A549 (cell line): Measurements from ENCODE around the gene TCF12. TPM values are rescaled to one million over a fixed set of nuclear protein-coding genes. Genes with fewer than 3 reads are reported as not detected.
A peak's percentile ranks its signal among the peaks of the same experiment; 100 is the strongest.

Source experiments
- ATAC-seq, 2 experiments: fragments of 200-7000 bp in 1 of 2; fragments of >200 bp in 1 of 2; cut with Nextera tagmentation in 1 of 2; cut with Tn5 transposase in 1 of 2; 3 replicates each; pipeline versions ENCODE4 v1.8.0 to v1.9.1; 2018 to 2020; ENCODE audit warnings: mild to moderate bottlenecking in 1 of 2, moderate library complexity in 1 of 2
- CTCF ChIA-PET: fragments of 300-600 bp; sonication (Branson Sonifier 250); formaldehyde crosslinking; extraction: SDS; loops from one replicate; lab custom pipeline; 2021; ENCODE audit warnings: antibody characterized with exemption, inconsistent platforms; lab: Yijun Ruan, JAX
- POLR2A ChIA-PET: fragments of 350-600 bp; formaldehyde crosslinking; extraction: SDS; loops from one replicate; lab custom pipeline; 2021; ENCODE audit warnings: antibody characterized with exemption, inconsistent platforms; lab: Yijun Ruan, JAX
- DNase-seq, 2 experiments: peaks; one replicate each; pipeline versions ENCODE4 v3.0.0 to v3.0.0-alpha.2; 2011 to 2016; ENCODE audit warnings: low read depth in 1 of 2, low spot score in 1 of 2
- FAIRE-seq: peaks from 2 replicates; lab custom pipeline; 2011; peaks lifted over from hg19 to GRCh38; lab: Jason Lieb, UNC
- H3K27ac ChIP-seq, 2 experiments: fragments of >200 bp; sonication (Bioruptor Twin); formaldehyde crosslinking; 3 replicates each; pipeline ENCODE4 v1.5.1; 2016 to 2017
- H3K4me1 ChIP-seq: fragments of >200 bp; sonication (Bioruptor Twin); formaldehyde crosslinking; 3 replicates; pipeline ENCODE4 v1.6.1; 2016
- H3K4me2 ChIP-seq: fragments of >200 bp; sonication (Bioruptor Twin); formaldehyde crosslinking; 3 replicates; pipeline ENCODE4 v1.6.1; 2016
- H3K4me3 ChIP-seq: fragments of >200 bp; sonication (Bioruptor Twin); formaldehyde crosslinking; 3 replicates; pipeline ENCODE4 v1.5.1; 2016
- H3K9me3 ChIP-seq: fragments of >200 bp; sonication (Bioruptor Twin); formaldehyde crosslinking; 3 replicates; pipeline ENCODE4 v1.6.1; 2016
- CBX2 ChIP-seq: fragments of 200-600 bp; sonication (generic); IDR thresholded peaks from 2 replicates; pipeline ENCODE4 v1.6.1; 2016; ENCODE audit warnings: low read depth, mild to moderate bottlenecking, borderline replicate concordance
- CEBPB ChIP-seq, 2 experiments: fragments of >200 bp in 1 of 2; sonication (Bioruptor Twin) in 1 of 2; formaldehyde crosslinking in 1 of 2; IDR thresholded peaks; 2 replicates each; pipeline ENCODE4 v1.6.1; 2012 to 2016
- EP300 ChIP-seq, 2 experiments: fragments of >200 bp; sonication (Bioruptor Twin); formaldehyde crosslinking; IDR thresholded peaks; 2 replicates in 1 of 2; 3 replicates in 1 of 2; pipeline ENCODE4 v1.6.1; 2016 to 2017
- ESRRA ChIP-seq: fragments of 150-350 bp; IDR thresholded peaks from 2 replicates; pipeline ENCODE4 v1.6.1; 2014; ENCODE audit warnings: mild to moderate bottlenecking, low read length, borderline replicate concordance
- FOSB ChIP-seq: fragments of 250-450 bp; sonication (Bioruptor Pico); IDR thresholded peaks from 2 replicates; pipeline ENCODE4 v1.5.0; 2020; ENCODE audit warnings: mild to moderate bottlenecking, moderate library complexity
- FOSL2 ChIP-seq, 2 experiments: fragments of 450-650 bp in 1 of 2; fragments of >200 bp in 1 of 2; sonication (Bioruptor Twin) in 1 of 2; formaldehyde crosslinking; IDR thresholded peaks; 2 replicates each; pipeline versions ENCODE4 v1.5.0 to v1.6.1; 2016 to 2020; ENCODE audit warnings: mild to moderate bottlenecking in 1 of 2, moderate library complexity in 1 of 2
- HDAC2 ChIP-seq: fragments of 200-600 bp; sonication (generic); IDR thresholded peaks from 2 replicates; pipeline ENCODE4 v1.6.1; 2016
- HOXA7 ChIP-seq: fragments of 250-450 bp; sonication (Bioruptor Pico); IDR thresholded peaks from 2 replicates; pipeline ENCODE4 v1.5.0; 2020; ENCODE audit warnings: mild to moderate bottlenecking, moderate library complexity
- HOXB5 ChIP-seq: fragments of 250-450 bp; sonication (Bioruptor Pico); IDR thresholded peaks from 2 replicates; pipeline ENCODE4 v1.5.0; 2020; ENCODE audit warnings: mild to moderate bottlenecking, moderate library complexity
- JUNB ChIP-seq: fragments of >200 bp; sonication (Bioruptor Twin); formaldehyde crosslinking; IDR thresholded peaks from 2 replicates; pipeline ENCODE4 v1.6.1; 2016
- KDM1A ChIP-seq: fragments of 200-600 bp; sonication (generic); IDR thresholded peaks from 2 replicates; pipeline ENCODE4 v1.6.1; 2016; ENCODE audit warnings: low read depth, mild to moderate bottlenecking
- NFE2L2 ChIP-seq: fragments of 150-350 bp; conservative IDR thresholded peaks from 2 replicates; pipeline ENCODE4 v1.6.1; 2014; ENCODE audit warnings: low read length
- NPAS2 ChIP-seq: fragments of 250-450 bp; sonication (Bioruptor Pico); IDR thresholded peaks from 2 replicates; pipeline ENCODE4 v1.8.0; 2022; ENCODE audit warnings: mild to moderate bottlenecking, moderate library complexity, borderline replicate concordance
- PHF8 ChIP-seq: fragments of 200-600 bp; sonication (generic); IDR thresholded peaks from 2 replicates; pipeline ENCODE4 v1.6.1; 2016; ENCODE audit warnings: low read depth, mild to moderate bottlenecking, antibody characterized with exemption, moderate library complexity, borderline replicate concordance
- POLR2A ChIP-seq: IDR thresholded peaks from 2 replicates; pipeline ENCODE4 v1.6.1; 2012; ENCODE audit warnings: mild to moderate bottlenecking, low read length
- POLR2AphosphoS2 ChIP-seq: conservative IDR thresholded peaks from 2 replicates; pipeline ENCODE4 v1.6.1; 2012; ENCODE audit warnings: low read length, improper control_type of control experiment, inconsistent platforms
- RAD21 ChIP-seq, 2 experiments: fragments of >200 bp in 1 of 2; sonication (Bioruptor Twin) in 1 of 2; formaldehyde crosslinking in 1 of 2; IDR thresholded peaks in 1 of 2; conservative IDR thresholded peaks in 1 of 2; 2 replicates in 1 of 2; 3 replicates in 1 of 2; pipeline ENCODE4 v1.6.1; 2012 to 2018; ENCODE audit warnings: inconsistent platforms in 1 of 2
- SMC3 ChIP-seq: fragments of >200 bp; sonication (Bioruptor Twin); formaldehyde crosslinking; IDR thresholded peaks from 3 replicates; pipeline ENCODE4 v1.6.1; 2018; ENCODE audit warnings: inconsistent platforms
- SREBF2 ChIP-seq: fragments of 450-650 bp; IDR thresholded peaks from 2 replicates; pipeline ENCODE4 v1.6.1; 2014; ENCODE audit warnings: mild to moderate bottlenecking, moderate library complexity
- TFCP2L1 ChIP-seq: fragments of 250-450 bp; sonication (Bioruptor Pico); IDR thresholded peaks from 2 replicates; pipeline ENCODE4 v1.5.0; 2021; ENCODE audit warnings: mild to moderate bottlenecking
- ZC3H11A ChIP-seq: fragments of 450-650 bp; IDR thresholded peaks from 2 replicates; pipeline ENCODE4 v1.6.1; 2014; ENCODE audit warnings: antibody characterized with exemption, mild to moderate bottlenecking
- ZFP36 ChIP-seq: fragments of 450-650 bp; IDR thresholded peaks from 2 replicates; pipeline ENCODE4 v1.6.1; 2014; ENCODE audit warnings: borderline replicate concordance; ENCODE audit not compliant: partially characterized antibody
- ZNF302 ChIP-seq: fragments of 250-450 bp; sonication (Bioruptor Pico); IDR thresholded peaks from 2 replicates; pipeline ENCODE4 v1.9.0; 2021; ENCODE audit warnings: inconsistent platforms, mild to moderate bottlenecking, moderate library complexity
- ZSCAN20 ChIP-seq: fragments of 250-450 bp; sonication (Bioruptor Pico); IDR thresholded peaks from 2 replicates; pipeline ENCODE4 v1.8.0; 2022; ENCODE audit warnings: mild to moderate bottlenecking, moderate library complexity
- WGBS: methylation state at CpG from one replicate; pipeline ENCODE4 v1.1.6; 2017; ENCODE audit errors: missing lambda C conversion rate; 5-methylcytosine and 5-hydroxymethylcytosine counted together
- polyA plus RNA-seq, 4 experiments: library from polyadenylated mRNA; depleted of rRNA in 3 of 4; stranded (reverse); fragments of >200 nt; fragmentation: RNase III in 1 of 4; extraction: RNeasy Plus Mini Kit Qiagen cat#74134 plus additional on column Dnase treatment in 1 of 4; gene quantifications; 2 replicates in 3 of 4; 3 replicates in 1 of 4; pipeline ENCODE4 v1.2.3, GENCODE V29; 2011 to 2017
- TF ChIP-seq, protein P1 (sequence below): fragments of 250-450 bp; sonication (Bioruptor Pico); IDR thresholded peaks from 2 replicates; pipeline ENCODE4 v1.5.0; 2020; ENCODE audit warnings: low read depth, mild to moderate bottlenecking, moderate library complexity
- TF ChIP-seq, protein P2 (sequence below): IDR thresholded peaks from 2 replicates; pipeline ENCODE4 v1.6.1; 2012; ENCODE audit warnings: low read depth, borderline replicate concordance
- TF ChIP-seq, protein P3 (sequence below): fragments of >200 bp; sonication (Bioruptor Twin); formaldehyde crosslinking; IDR thresholded peaks from 3 replicates; pipeline ENCODE4 v1.6.1; 2016
- TF ChIP-seq, protein P4 (sequence below): fragments of >200 bp; sonication (Bioruptor Twin); formaldehyde crosslinking; IDR thresholded peaks from 2 replicates; pipeline ENCODE4 v1.6.1; 2016

TCF12 gene
- polyA plus RNA-seq, 2 of the 4 experiments (the other 2 are of a cell fraction) = 36.3 to 121 TPM

DNA sequence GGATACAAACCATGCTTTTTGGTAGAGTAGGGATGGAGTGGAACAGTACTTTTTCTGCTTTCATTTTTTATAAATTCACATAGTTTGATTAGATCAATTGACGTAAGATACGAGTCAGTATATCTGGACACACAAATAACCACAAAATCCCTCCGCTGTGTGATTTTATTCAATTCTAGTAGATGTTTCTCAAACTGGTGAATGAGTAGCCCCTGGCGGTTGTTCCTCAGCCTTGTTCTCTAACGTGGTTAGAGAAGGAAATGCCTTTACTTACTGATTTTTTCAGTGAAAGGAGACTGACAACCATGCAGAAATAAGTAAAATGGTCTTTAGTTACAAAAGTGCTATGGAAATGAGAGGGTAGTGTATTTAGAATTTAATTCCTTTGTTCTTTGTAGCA is 161.0 kb downstream of the TCF12 start:
- no peak for DNase-seq
- Histone ChIP-seq H3K4me2 (no peak overlapping the region), H3K9me3 (no peaks in the 10 kb centered on the region), H3K4me3 (no peak overlapping the region), H3K4me1 (peaks cover 8% of the 10 kb centered on the region), H3K27ac (no peak overlapping the region)
- ATAC-seq = no peak
- no peak for TF ChIP-seq SREBF2
- TF ChIP-seq HOXB5 (CRISPR knock-in tag) = no peak
- no peak for TF ChIP-seq EP300 (IDR thresholded peaks at IDR 0.05)
- no peak for TF ChIP-seq HOXA7 (CRISPR knock-in tag)
- no peak for TF ChIP-seq POLR2AphosphoS2
- no peak for TF ChIP-seq FOSL2 (IDR thresholded peaks at IDR 0.05)
- TF ChIP-seq FOSL2 (CRISPR knock-in tag; IDR thresholded peaks at IDR 0.05) = no peak
- TF ChIP-seq, protein P1, sequence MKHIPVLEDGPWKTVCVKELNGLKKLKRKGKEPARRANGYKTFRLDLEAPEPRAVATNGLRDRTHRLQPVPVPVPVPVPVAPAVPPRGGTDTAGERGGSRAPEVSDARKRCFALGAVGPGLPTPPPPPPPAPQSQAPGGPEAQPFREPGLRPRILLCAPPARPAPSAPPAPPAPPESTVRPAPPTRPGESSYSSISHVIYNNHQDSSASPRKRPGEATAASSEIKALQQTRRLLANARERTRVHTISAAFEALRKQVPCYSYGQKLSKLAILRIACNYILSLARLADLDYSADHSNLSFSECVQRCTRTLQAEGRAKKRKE (CRISPR knock-in tag) = no peak
- no peak for TF ChIP-seq FOSB
- no peak for TF ChIP-seq NFE2L2
- no peak for TF ChIP-seq NPAS2 (CRISPR knock-in tag)
- no peak for TF ChIP-seq PHF8
- TF ChIP-seq CBX2 = no peak
- TF ChIP-seq ZC3H11A = no peak
- no peak for TF ChIP-seq KDM1A
- no peak for TF ChIP-seq POLR2A
- TF ChIP-seq HDAC2 = no peak
- TF ChIP-seq SMC3 = no peak
- TF ChIP-seq, protein P2, sequence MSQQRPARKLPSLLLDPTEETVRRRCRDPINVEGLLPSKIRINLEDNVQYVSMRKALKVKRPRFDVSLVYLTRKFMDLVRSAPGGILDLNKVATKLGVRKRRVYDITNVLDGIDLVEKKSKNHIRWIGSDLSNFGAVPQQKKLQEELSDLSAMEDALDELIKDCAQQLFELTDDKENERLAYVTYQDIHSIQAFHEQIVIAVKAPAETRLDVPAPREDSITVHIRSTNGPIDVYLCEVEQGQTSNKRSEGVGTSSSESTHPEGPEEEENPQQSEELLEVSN = no peak
- TF ChIP-seq ZNF302 (CRISPR knock-in tag) = no peak
- 90% methylated on average over 5 of the region's 5 CpGs for WGBS
- POLR2A ChIA-PET = interaction anchor here (1.3 kb wide), 1 partner anchor 161 kb away, joined by 3 read pairs; the partner anchor contains the start of gene TCF12
- no peak for FAIRE-seq
- CTCF ChIA-PET = interaction anchor here (1.7 kb wide), 1 partner anchor 12 kb away, joined by 5 read pairs; no protein-coding TSS in a partner anchor

DNA sequence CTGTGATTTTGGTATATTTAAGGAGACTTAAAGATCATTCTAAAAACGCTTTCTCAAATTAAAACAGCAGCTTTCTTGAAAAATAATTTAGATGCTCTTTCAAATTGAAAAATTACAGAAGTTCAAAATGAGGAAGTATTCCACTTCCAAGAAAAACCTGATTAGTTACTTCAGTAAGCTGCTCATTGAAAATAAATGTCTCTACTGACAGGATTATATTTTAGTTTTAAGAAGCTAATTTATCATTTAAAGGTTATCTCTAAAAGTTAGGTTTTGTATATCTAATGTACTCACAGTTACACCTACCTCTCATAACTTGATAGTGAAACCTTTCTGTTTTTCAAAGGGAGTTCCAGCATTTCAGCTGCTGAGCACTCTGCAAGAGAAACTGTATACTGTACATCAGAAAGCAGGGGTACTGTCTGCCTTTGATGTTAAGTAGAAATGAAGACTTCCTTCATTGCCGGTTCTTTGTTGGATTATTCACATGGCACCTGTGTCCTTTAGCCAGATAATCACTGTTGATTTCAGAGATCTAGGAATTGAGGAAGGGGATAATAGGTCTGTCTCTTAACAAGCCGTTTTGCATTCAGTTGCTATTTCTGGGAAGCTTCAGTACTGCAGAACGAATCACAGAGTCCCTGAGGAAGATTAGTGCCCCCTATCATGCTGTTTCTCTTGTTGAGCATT is 161.6 kb downstream of the TCF12 start:
- Histone ChIP-seq H3K4me2 (no peak overlapping the region), H3K27ac (no peak overlapping the region), H3K4me1 (peaks cover 12% of the 10 kb centered on the region)
- TF ChIP-seq ESRRA (no peak), RAD21 (conservative IDR thresholded peaks at IDR 0.05 in 1 of 2, IDR thresholded peaks at IDR 0.05 in 1 of 2) (no peak), NFE2L2 (no peak), ZNF302 (CRISPR knock-in tag) (no peak), NPAS2 (CRISPR knock-in tag) (no peak)
- TF ChIP-seq, all 56 proteins: peak for 0
- WGBS = 73% methylated on average over 4 of the region's 4 CpGs
- DNase-seq (no peak), FAIRE-seq (no peak), ATAC-seq (peak in 1 of 2 experiments; percentile 36; a peak in 1 of 6 replicates)
- POLR2A ChIA-PET = interaction anchor here (1.3 kb wide), 1 partner anchor 162 kb away, joined by 3 read pairs; the partner anchor contains the start of gene TCF12
- CTCF ChIA-PET = interaction anchor here (0.7 kb wide), 1 partner anchor 182 kb away, joined by 3 read pairs; no protein-coding TSS in a partner anchor
- Histone ChIP-seq H3K4me3 (no peak overlapping the region), H3K9me3 (no peaks in the 10 kb centered on the region)

DNA sequence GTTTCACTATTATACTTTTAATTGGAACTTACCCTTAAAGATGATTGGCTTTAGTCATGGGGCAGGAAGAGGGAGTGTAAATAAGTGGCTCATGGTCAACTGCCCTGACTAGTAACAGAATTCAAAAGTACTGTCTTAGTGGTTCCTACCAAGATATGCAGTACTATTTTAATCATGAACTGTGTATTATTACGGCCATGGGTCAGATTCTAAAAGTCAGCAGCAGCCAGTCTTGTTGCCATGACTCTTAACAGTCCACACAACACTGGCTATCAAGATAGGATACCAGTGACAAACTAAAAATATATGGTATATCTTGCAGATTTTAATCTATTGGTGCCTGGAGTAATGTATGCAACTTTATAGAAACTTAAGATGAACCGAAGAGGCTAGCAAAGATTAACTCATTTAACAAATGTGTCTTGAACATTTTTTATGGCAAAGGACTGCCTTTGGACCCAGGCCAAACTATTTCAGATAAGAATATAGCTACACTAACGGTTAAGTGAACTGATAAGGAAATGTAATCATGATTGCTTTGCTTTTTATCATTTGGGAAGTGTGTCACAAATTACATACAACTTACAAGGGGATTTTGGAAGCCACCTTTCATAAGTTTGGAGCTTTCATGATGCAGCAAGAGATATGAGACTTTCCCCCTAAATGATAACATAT is 163.7 kb downstream of the TCF12 start:
- CTCF ChIA-PET = interaction anchor here (1.4 kb wide), 1 partner anchor 13 kb away, joined by 3 read pairs; no protein-coding TSS in a partner anchor
- H3K4me2 ChIP-seq = no peak overlapping the region
- ATAC-seq (peak; percentile 13 to 74; a peak in 4 of 6 replicates), FAIRE-seq (no peak), DNase-seq (peak; percentile 9 to 10)
- POLR2A ChIA-PET = no interaction called here
- WGBS = 47% methylated on average over 3 of the region's 3 CpGs
- no peak overlapping the region for H3K27ac ChIP-seq
- no peaks in the 10 kb centered on the region for H3K9me3 ChIP-seq
- peaks cover 17% of the 10 kb centered on the region for H3K4me1 ChIP-seq
- no peak overlapping the region for H3K4me3 ChIP-seq
- no peak for TF ChIP-seq ZFP36
- TF ChIP-seq FOSL2 (IDR thresholded peaks at IDR 0.05) = no peak
- no peak for TF ChIP-seq FOSL2 (CRISPR knock-in tag; IDR thresholded peaks at IDR 0.05)
- TF ChIP-seq ZNF302 (CRISPR knock-in tag) = no peak
- no peak for TF ChIP-seq TFCP2L1 (CRISPR knock-in tag)
- no peak for TF ChIP-seq SREBF2
- no peak for TF ChIP-seq ESRRA
- TF ChIP-seq, protein P3, sequence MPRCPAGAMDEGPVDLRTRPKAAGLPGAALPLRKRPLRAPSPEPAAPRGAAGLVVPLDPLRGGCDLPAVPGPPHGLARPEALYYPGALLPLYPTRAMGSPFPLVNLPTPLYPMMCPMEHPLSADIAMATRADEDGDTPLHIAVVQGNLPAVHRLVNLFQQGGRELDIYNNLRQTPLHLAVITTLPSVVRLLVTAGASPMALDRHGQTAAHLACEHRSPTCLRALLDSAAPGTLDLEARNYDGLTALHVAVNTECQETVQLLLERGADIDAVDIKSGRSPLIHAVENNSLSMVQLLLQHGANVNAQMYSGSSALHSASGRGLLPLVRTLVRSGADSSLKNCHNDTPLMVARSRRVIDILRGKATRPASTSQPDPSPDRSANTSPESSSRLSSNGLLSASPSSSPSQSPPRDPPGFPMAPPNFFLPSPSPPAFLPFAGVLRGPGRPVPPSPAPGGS = no peak
- TF ChIP-seq ZSCAN20 (CRISPR knock-in tag) = no peak
- TF ChIP-seq, protein P4, sequence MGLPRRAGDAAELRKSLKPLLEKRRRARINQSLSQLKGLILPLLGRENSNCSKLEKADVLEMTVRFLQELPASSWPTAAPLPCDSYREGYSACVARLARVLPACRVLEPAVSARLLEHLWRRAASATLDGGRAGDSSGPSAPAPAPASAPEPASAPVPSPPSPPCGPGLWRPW = no peak
- TF ChIP-seq CEBPB (IDR thresholded peaks at IDR 0.05) = no peak
- no peak for TF ChIP-seq HOXB5 (CRISPR knock-in tag)
- no peak for TF ChIP-seq JUNB
- TF ChIP-seq POLR2A = no peak
- TF ChIP-seq, protein P2 = no peak
